Measurements from ENCODE around the gene HOXA9. TPM values are rescaled to one million over a fixed set of nuclear protein-coding genes. Genes with fewer than 3 reads are reported as not detected.

HOXA9 gene
- total RNA-seq, 1 donor from 2014 or later: not detected

GRCh38 chr7:27199849-27200760 lies 34.8 kb upstream of the HOXA9 start, which contains the start of gene HOXA13:
HOXA13 (minus strand) TSS chr7:27200091; CDS start chr7:27200077, 14 bp downstream.
- Mint-ChIP-seq H3K27me3 (peaks cover 93% of the 10 kb centered on the region), H3K4me1 (ENCODE audit: low read depth) (peaks cover 4% of the 10 kb centered on the region), H3K4me3 (ENCODE audit: low read depth) (peak within 1 kb of the TSS; percentile 73), H3K27ac (peak within 1 kb of the TSS; percentile 63), H3K9me3 (ENCODE audit: low read depth) (no peaks in the 10 kb centered on the region), H3K36me3 (ENCODE audit: insufficient read depth) (no peaks in the 10 kb centered on the region)
- DNase-seq (ENCODE audit: low spot score, unreplicated experiment): no peak
- no peak for TF ChIP-seq CTCF (IDR thresholded peaks at IDR 0.05; ENCODE audit: unreplicated experiment)

- Mint-ChIP-seq H3K4me3 (ENCODE audit: low read depth) (no peak overlapping the region), H3K27ac (no peak overlapping the region), H3K4me1 (ENCODE audit: low read depth) (peaks cover 4% of the 10 kb centered on the region), H3K36me3 (ENCODE audit: insufficient read depth) (no peaks in the 10 kb centered on the region), H3K9me3 (ENCODE audit: low read depth) (no peaks in the 10 kb centered on the region), H3K27me3 (peaks cover 93% of the 10 kb centered on the region)
- no peak for DNase-seq (ENCODE audit: low spot score, unreplicated experiment)
- TF ChIP-seq CTCF (IDR thresholded peaks at IDR 0.05; ENCODE audit: unreplicated experiment): no peak
These were observed 33.8 kb upstream of the HOXA9 start for GRCh38 chr7:27198871-27199801.

- Mint-ChIP-seq H3K9me3 (ENCODE audit: low read depth) (no peaks in the 10 kb centered on the region), H3K4me3 (ENCODE audit: low read depth) (no peak overlapping the region), H3K27ac (no peak overlapping the region), H3K36me3 (ENCODE audit: insufficient read depth) (no peaks in the 10 kb centered on the region), H3K4me1 (ENCODE audit: low read depth) (peaks cover 4% of the 10 kb centered on the region), H3K27me3 (peaks cover 93% of the 10 kb centered on the region)
- no peak for TF ChIP-seq CTCF (IDR thresholded peaks at IDR 0.05; ENCODE audit: unreplicated experiment)
- no peak for DNase-seq (ENCODE audit: low spot score, unreplicated experiment)
These were observed 33.0 kb upstream of the HOXA9 start for GRCh38 chr7:27198138-27198841.

GRCh38 chr7:27197137-27198042 lies 32.1 kb upstream of the HOXA9 start:
- H3K27ac Mint-ChIP-seq: no peak overlapping the region
- no peak overlapping the region for H3K4me3 Mint-ChIP-seq (ENCODE audit: low read depth)

More at GRCh38 chr7:27197137-27198042, 32.1 kb upstream of the HOXA9 start:
- Mint-ChIP-seq H3K4me1 (ENCODE audit: low read depth) (peaks cover 4% of the 10 kb centered on the region), H3K9me3 (ENCODE audit: low read depth) (no peaks in the 10 kb centered on the region), H3K27me3 (peaks cover 90% of the 10 kb centered on the region), H3K36me3 (ENCODE audit: insufficient read depth) (no peaks in the 10 kb centered on the region)
- no peak for TF ChIP-seq CTCF (IDR thresholded peaks at IDR 0.05; ENCODE audit: unreplicated experiment)
- DNase-seq (ENCODE audit: low spot score, unreplicated experiment): no peak

Measured in progenitor cell of endocrine pancreas (in vitro differentiated cells).